DND-41 (cell line): ENCODE measurements around the gene CSNK1A1.
"Not testable (repeated sequence)": the region's sequence is repeated elsewhere in the genome, so short reads cannot be mapped to it uniquely, and the experiment has no call there.

ENCODE experiments used
- ATAC-seq: fragments of 200-7000 bp; cut with Tn5 transposase; 3 replicates; pipeline ENCODE4 v1.9.1; 2021; ENCODE audit warnings: low read depth; ENCODE audit not compliant: insufficient read depth
- DNase-seq: peaks from one replicate; pipeline ENCODE4 v3.0.0-alpha.2; 2020
- H2AFZ ChIP-seq: 2 replicates; pipeline ENCODE4 v1.6.0; 2012; ENCODE audit warnings: low read depth, low read length
- H3K27ac ChIP-seq: 2 replicates; pipeline ENCODE4 v1.5.1; 2012; ENCODE audit warnings: low read length, inconsistent platforms
- H3K27me3 ChIP-seq: fragments of 200-600 bp; sonication (generic); 2 replicates; pipeline ENCODE4 v1.6.0; 2012; ENCODE audit warnings: low read length, mild to moderate bottlenecking, inconsistent platforms; ENCODE audit not compliant: insufficient read depth, poor library complexity
- H3K36me3 ChIP-seq: 2 replicates; pipeline ENCODE4 v1.5.1; 2012; ENCODE audit warnings: low read length, inconsistent platforms; ENCODE audit not compliant: insufficient read depth
- H3K4me1 ChIP-seq: 2 replicates; pipeline ENCODE4 v1.5.1; 2012; ENCODE audit warnings: mild to moderate bottlenecking, low read length; ENCODE audit not compliant: insufficient read depth
- H3K4me2 ChIP-seq: 2 replicates; pipeline ENCODE4 v1.6.0; 2012; ENCODE audit warnings: mild to moderate bottlenecking, moderate library complexity, low read length, inconsistent platforms; ENCODE audit not compliant: insufficient read depth
- H3K4me3 ChIP-seq, 2 experiments: fragments of 200-600 bp in 1 of 2; shearing (Covaris generic) in 1 of 2; 2 replicates each; pipeline ENCODE4 v1.5.1; 2012 to 2016; ENCODE audit warnings: inconsistent platforms in 2 of 2, low read length in 2 of 2, mild to moderate bottlenecking in 2 of 2, low read depth in 1 of 2, moderate library complexity in 1 of 2
- H3K79me2 ChIP-seq: 2 replicates; pipeline ENCODE4 v1.6.0; 2012; ENCODE audit warnings: low read length, inconsistent platforms; ENCODE audit not compliant: insufficient read depth
- H3K9ac ChIP-seq: 2 replicates; pipeline ENCODE4 v1.6.0; 2012; ENCODE audit warnings: low read depth, mild to moderate bottlenecking, inconsistent platforms, low read length, moderate library complexity
- H3K9me3 ChIP-seq: 2 replicates; pipeline ENCODE4 v1.5.1; 2012; ENCODE audit warnings: low read length, moderate library complexity, mild to moderate bottlenecking, inconsistent platforms; ENCODE audit not compliant: insufficient read depth, severe bottlenecking
- H4K20me1 ChIP-seq: 2 replicates; pipeline ENCODE4 v1.6.0; 2012; ENCODE audit warnings: low read length; ENCODE audit not compliant: insufficient read depth
- CTCF ChIP-seq: IDR thresholded peaks from 2 replicates; pipeline ENCODE4 v1.5.1; 2012; ENCODE audit warnings: borderline replicate concordance, low read length, moderate library complexity, mild to moderate bottlenecking; ENCODE audit not compliant: poor library complexity, severe bottlenecking; ENCODE audit errors: extremely low read depth
- EZH2 ChIP-seq: IDR thresholded peaks from 3 replicates; pipeline ENCODE4 v1.6.1; 2012; ENCODE audit warnings: borderline replicate concordance, low read depth, mild to moderate bottlenecking, moderate library complexity, low read length, inconsistent platforms; ENCODE audit not compliant: severe bottlenecking

The CSNK1A1 gene

GRCh38 chr5:149445343-149445738 lies 105.9 kb downstream of the CSNK1A1 start:
- no peak for ATAC-seq
- no peak for DNase-seq
- Histone ChIP-seq H3K27me3 (no peaks in the 10 kb centered on the region), H2AFZ (no peak overlapping the region), H3K27ac (no peak overlapping the region), H3K4me1 (no peaks in the 10 kb centered on the region), H3K9ac (no peak overlapping the region), H3K4me2 (no peak overlapping the region), H3K9me3 (no peaks in the 10 kb centered on the region), H3K79me2 (no peaks in the 10 kb centered on the region), H4K20me1 (no peaks in the 10 kb centered on the region; the same call in 1 of the 2 replicates), H3K4me3 (no peak overlapping the region), H3K36me3 (no peaks in the 10 kb centered on the region)
- no peak for TF ChIP-seq CTCF
- no peak for TF ChIP-seq EZH2

- not testable (repeated sequence) for H3K9ac ChIP-seq, DNase-seq, H3K4me2 ChIP-seq, H3K27me3 ChIP-seq, H3K9me3 ChIP-seq, H2AFZ ChIP-seq, H3K4me1 ChIP-seq, H3K27ac ChIP-seq, H3K79me2 ChIP-seq, H4K20me1 ChIP-seq, H3K4me3 ChIP-seq, H3K36me3 ChIP-seq, ATAC-seq
These were observed 106.8 kb downstream of the CSNK1A1 start for GRCh38 chr5:149444430-149444829.

GRCh38 chr5:149443210-149443609 lies 108.0 kb downstream of the CSNK1A1 start:
- H3K36me3 ChIP-seq, result no peaks in the 10 kb centered on the region
- H3K4me3 ChIP-seq, result no peak overlapping the region
- no peak overlapping the region for H2AFZ ChIP-seq
- no peak overlapping the region for H3K4me2 ChIP-seq
- TF ChIP-seq CTCF (no peak), EZH2 (no peak)
- H4K20me1 ChIP-seq, result no peaks in the 10 kb centered on the region; the same call in 1 of the 2 replicates
- ATAC-seq (no peak), DNase-seq (no peak)
- H3K27ac ChIP-seq, result no peak overlapping the region
- no peaks in the 10 kb centered on the region for H3K79me2 ChIP-seq
- no peaks in the 10 kb centered on the region for H3K4me1 ChIP-seq
- no peaks in the 10 kb centered on the region for H3K9me3 ChIP-seq
- no peak overlapping the region for H3K9ac ChIP-seq
- no peaks in the 10 kb centered on the region for H3K27me3 ChIP-seq

- H3K9ac ChIP-seq, result no peak overlapping the region
- H3K27ac ChIP-seq, result no peak overlapping the region
- H3K4me2 ChIP-seq, result no peak overlapping the region
- H3K36me3 ChIP-seq, result no peaks in the 10 kb centered on the region
- ATAC-seq (peak; percentile 90), DNase-seq (peak; percentile 73)
- no peaks in the 10 kb centered on the region for H3K79me2 ChIP-seq
- 0 out of 2 replicates have a peak overlapping the region, but pooled peaks have one; percentile 34 for H2AFZ ChIP-seq
- no peaks in the 10 kb centered on the region for H3K4me1 ChIP-seq
- no peak overlapping the region for H3K4me3 ChIP-seq
- no peaks in the 10 kb centered on the region for H3K9me3 ChIP-seq
- H3K27me3 ChIP-seq, result no peaks in the 10 kb centered on the region
- H4K20me1 ChIP-seq, result no peaks in the 10 kb centered on the region; the same call in 1 of the 2 replicates
- TF ChIP-seq EZH2 (no peak), CTCF (peak; percentile 93)
These were observed 108.6 kb downstream of the CSNK1A1 start for GRCh38 chr5:149442563-149443182.
